Measurements from ENCODE around the gene NRN1. TPM values are rescaled to one million over a fixed set of nuclear protein-coding genes. Genes with fewer than 3 reads are reported as not detected.

The NRN1 gene
- total and polyA plus RNA-seq, 2 donors (not counting 3 experiments of a cell fraction or from before 2014, with no cell fraction given): 12.8 to 26.2 TPM

DNA sequence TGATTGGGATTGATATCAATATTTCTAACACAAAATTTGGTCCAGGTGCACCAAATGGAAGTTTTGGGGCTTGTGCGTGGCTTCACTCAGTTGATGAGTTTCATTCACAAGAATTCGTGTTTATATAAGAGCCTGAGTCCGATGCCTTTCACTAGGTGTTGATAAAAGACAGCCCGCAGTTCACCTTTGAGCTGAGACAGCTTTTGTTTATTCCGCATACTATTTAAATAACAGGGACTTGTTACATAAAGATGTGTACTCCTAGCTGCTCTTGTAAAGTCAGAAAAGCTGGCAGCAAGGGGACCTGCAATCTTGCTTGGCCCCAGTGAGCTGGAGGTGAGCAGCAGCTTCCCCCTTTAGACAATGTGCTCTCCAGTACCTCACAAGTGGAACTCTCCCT is 19.0 kb upstream of the NRN1 start:
- intact Hi-C loops (cut with micrococcal nuclease): loop anchor here (1.0 kb wide), 1 partner anchor 17 kb away; no protein-coding TSS in a partner anchor
- Histone ChIP-seq H3K9me3 (replicated peaks; ENCODE audit: control insufficient read depth, insufficient read depth, low read length) (no peaks in the 10 kb centered on the region), H3K27me3 (ENCODE audit: control insufficient read depth in 2 of 2, insufficient read depth in 2 of 2, low read length in 2 of 2) (no peaks in the 10 kb centered on the region), H3K4me3 (replicated peaks in 1 of 3; ENCODE audit: insufficient read depth in 1 of 3, low read depth in 1 of 3, low read length in 3 of 3) (no peak overlapping the region), H3K36me3 (ENCODE audit: control insufficient read depth in 2 of 2, extremely low read depth in 1 of 2, insufficient read depth in 2 of 2, low read length in 2 of 2) (no peaks in the 10 kb centered on the region), H3K79me2 (ENCODE audit: control insufficient read depth, insufficient read depth, low read length) (no peaks in the 10 kb centered on the region), H3K9ac (replicated peaks; ENCODE audit: extremely low read depth, insufficient read depth, low read length) (no peak overlapping the region), H3K27ac (ENCODE audit: insufficient read depth, low read depth, low read length) (no peak overlapping the region), H3K4me2 (ENCODE audit: insufficient read depth, low read length) (no peak overlapping the region), H2AFZ (ENCODE audit: low read depth, low read length) (no peak overlapping the region), H3K4me1 (ENCODE audit: control insufficient read depth, extremely low read depth, insufficient read depth, low read length) (peaks cover 15% of the 10 kb centered on the region), H4K20me1 (replicated peaks; ENCODE audit: control insufficient read depth, extremely low read depth, insufficient read depth, low read length) (no peaks in the 10 kb centered on the region), H3K9me1 (replicated peaks; ENCODE audit: control insufficient read depth, extremely low read depth, insufficient read depth, low read length) (no peaks in the 10 kb centered on the region)
- ChIA-PET CTCF (interaction anchor here (1.1 to 1.6 kb wide), 2 partner anchors 17 to 31 kb away, joined by 3 to 5 read pairs; no protein-coding TSS in a partner anchor), POLR2A (no interaction called here)
- TF ChIP-seq, protein P1, sequence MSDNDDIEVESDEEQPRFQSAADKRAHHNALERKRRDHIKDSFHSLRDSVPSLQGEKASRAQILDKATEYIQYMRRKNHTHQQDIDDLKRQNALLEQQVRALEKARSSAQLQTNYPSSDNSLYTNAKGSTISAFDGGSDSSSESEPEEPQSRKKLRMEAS (IDR thresholded peaks at IDR 0.05; ENCODE audit: insufficient read depth, insufficient read length): no peak
- no peak for TF ChIP-seq MYC (IDR thresholded peaks at IDR 0.05; ENCODE audit: low read depth, low read length)
- no peak for DNase-seq (ENCODE audit: low read depth, low spot score)
- no TSS peak for BruUV-seq (replicated peaks)
- no peak for FAIRE-seq
- dilution Hi-C loops (cut with MboI; ENCODE audit: extremely low pct_ligation_motif_present, low sequenced_read_pairs): no loop called here

GRCh38 chr6:6024220-6024619 is 17.5 kb upstream of the NRN1 start:
- no peaks in the 10 kb centered on the region for H4K20me1 ChIP-seq (replicated peaks; ENCODE audit: control insufficient read depth, extremely low read depth, insufficient read depth, low read length)
- TF ChIP-seq, protein P1 (IDR thresholded peaks at IDR 0.05; ENCODE audit: insufficient read depth, insufficient read length): no peak
- TF ChIP-seq MYC (IDR thresholded peaks at IDR 0.05; ENCODE audit: low read depth, low read length): no peak
- TF ChIP-seq, protein P2, sequence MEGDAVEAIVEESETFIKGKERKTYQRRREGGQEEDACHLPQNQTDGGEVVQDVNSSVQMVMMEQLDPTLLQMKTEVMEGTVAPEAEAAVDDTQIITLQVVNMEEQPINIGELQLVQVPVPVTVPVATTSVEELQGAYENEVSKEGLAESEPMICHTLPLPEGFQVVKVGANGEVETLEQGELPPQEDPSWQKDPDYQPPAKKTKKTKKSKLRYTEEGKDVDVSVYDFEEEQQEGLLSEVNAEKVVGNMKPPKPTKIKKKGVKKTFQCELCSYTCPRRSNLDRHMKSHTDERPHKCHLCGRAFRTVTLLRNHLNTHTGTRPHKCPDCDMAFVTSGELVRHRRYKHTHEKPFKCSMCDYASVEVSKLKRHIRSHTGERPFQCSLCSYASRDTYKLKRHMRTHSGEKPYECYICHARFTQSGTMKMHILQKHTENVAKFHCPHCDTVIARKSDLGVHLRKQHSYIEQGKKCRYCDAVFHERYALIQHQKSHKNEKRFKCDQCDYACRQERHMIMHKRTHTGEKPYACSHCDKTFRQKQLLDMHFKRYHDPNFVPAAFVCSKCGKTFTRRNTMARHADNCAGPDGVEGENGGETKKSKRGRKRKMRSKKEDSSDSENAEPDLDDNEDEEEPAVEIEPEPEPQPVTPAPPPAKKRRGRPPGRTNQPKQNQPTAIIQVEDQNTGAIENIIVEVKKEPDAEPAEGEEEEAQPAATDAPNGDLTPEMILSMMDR (IDR thresholded peaks at IDR 0.05; ENCODE audit: extremely low read depth in 1 of 2, insufficient read depth in 1 of 2, low read depth in 1 of 2, low read length in 2 of 2): no peak
- no peak for TF ChIP-seq EZH2 (IDR thresholded peaks at IDR 0.05; ENCODE audit: borderline replicate concordance, low read depth, low read length, severe bottlenecking)
- no peak for TF ChIP-seq GATA2 (IDR thresholded peaks at IDR 0.05; ENCODE audit: insufficient read depth, insufficient read length, low read depth, low read length)
- no peak for TF ChIP-seq POLR2AphosphoS5 (IDR thresholded peaks at IDR 0.05; ENCODE audit: insufficient read depth, low read depth, low read length)
- TF ChIP-seq JUN (IDR thresholded peaks at IDR 0.05; ENCODE audit: borderline replicate concordance, insufficient read depth, insufficient read length, low read depth): no peak
- no peak for TF ChIP-seq POLR2A (IDR thresholded peaks at IDR 0.05; ENCODE audit: low read depth, low read length)
- no peak for TF ChIP-seq FOS (IDR thresholded peaks at IDR 0.05; ENCODE audit: borderline replicate concordance, insufficient read depth, low read length)
- H3K9ac ChIP-seq (replicated peaks; ENCODE audit: extremely low read depth, insufficient read depth, low read length): no peak overlapping the region
- no peaks in the 10 kb centered on the region for H3K9me3 ChIP-seq (replicated peaks; ENCODE audit: control insufficient read depth, insufficient read depth, low read length)
- CTCF ChIA-PET: no interaction called here
- H3K79me2 ChIP-seq (ENCODE audit: control insufficient read depth, insufficient read depth, low read length): no peaks in the 10 kb centered on the region
- DNase-seq (ENCODE audit: low read depth, low spot score) (no peak), FAIRE-seq (no peak)
- peaks cover 15% of the 10 kb centered on the region for H3K4me1 ChIP-seq (ENCODE audit: control insufficient read depth, extremely low read depth, insufficient read depth, low read length)
- dilution Hi-C loops (cut with MboI; ENCODE audit: extremely low pct_ligation_motif_present, low sequenced_read_pairs) (no loop called here), intact Hi-C loops (cut with micrococcal nuclease) (no loop called here)
- H3K9me1 ChIP-seq (replicated peaks; ENCODE audit: control insufficient read depth, extremely low read depth, insufficient read depth, low read length): no peaks in the 10 kb centered on the region
- no peaks in the 10 kb centered on the region for H3K27me3 ChIP-seq (ENCODE audit: control insufficient read depth in 2 of 2, insufficient read depth in 2 of 2, low read length in 2 of 2)
- POLR2A ChIA-PET: no interaction called here
- H3K4me2 ChIP-seq (ENCODE audit: insufficient read depth, low read length): no peak overlapping the region
- H3K36me3 ChIP-seq (ENCODE audit: control insufficient read depth in 2 of 2, extremely low read depth in 1 of 2, insufficient read depth in 2 of 2, low read length in 2 of 2): no peaks in the 10 kb centered on the region
- H3K4me3 ChIP-seq (replicated peaks in 1 of 3; ENCODE audit: insufficient read depth in 1 of 3, low read depth in 1 of 3, low read length in 3 of 3): no peak overlapping the region
- H2AFZ ChIP-seq (ENCODE audit: low read depth, low read length): no peak overlapping the region
- no TSS peak for BruUV-seq (replicated peaks)
- H3K27ac ChIP-seq (ENCODE audit: insufficient read depth, low read depth, low read length): no peak overlapping the region

Measured in endothelial cell of umbilical vein (primary cell).